GM12872 (cell line): ENCODE measurements around the gene TRAF4.

Experiments used
- CTCF ChIP-seq: IDR thresholded peaks from 3 replicates; pipeline ENCODE4 v1.5.1; 2011; ENCODE audit warnings: low read depth, mild to moderate bottlenecking, low read length, moderate library complexity; ENCODE audit not compliant: insufficient read depth

TRAF4 gene

GRCh38 chr17:28746611-28747050 is 2.8 kb downstream of the TRAF4 start:
- no peak for TF ChIP-seq CTCF

GRCh38 chr17:28747051-28747691 is 3.4 kb downstream of the TRAF4 start:
- TF ChIP-seq CTCF = no peak

- TF ChIP-seq CTCF = no peak
Measured at GRCh38 chr17:28747801-28748750, 4.3 kb downstream of the TRAF4 start.

GRCh38 chr17:28748852-28749515 is 5.2 kb downstream of the TRAF4 start:
- TF ChIP-seq CTCF = no peak

GRCh38 chr17:28749516-28750177 is 5.8 kb downstream of the TRAF4 start:
- no peak for TF ChIP-seq CTCF

GRCh38 chr17:28750178-28751047 is 6.6 kb downstream of the TRAF4 start:
- peak; percentile 100 for TF ChIP-seq CTCF
